IMR-90 (cell line): ENCODE results near the gene CASP1. TPM values are rescaled to one million over a fixed set of nuclear protein-coding genes. Genes with fewer than 3 reads are reported as not detected.
"Not testable (repeated sequence)": the region's sequence is repeated elsewhere in the genome, so short reads cannot be mapped to it uniquely, and the experiment has no call there.

Source experiments
- ATAC-seq: fragments of 200-7000 bp; cut with Tn5 transposase; 2 replicates; pipeline ENCODE4 v1.9.1; 2020; ENCODE audit warnings: low read depth, mild to moderate bottlenecking, moderate library complexity
- BruUV-seq: library from RNA; stranded (reverse); fragments of 400-500 nt; replicated peaks from 2 replicates; lab custom pipeline; 2021; lab: Mats Ljungman, UMichigan
- CTCF ChIA-PET: fragments of 300-600 bp; formaldehyde crosslinking; extraction: SDS; loops from one replicate; lab custom pipeline; 2021; ENCODE audit warnings: antibody characterized with exemption; lab: Yijun Ruan, JAX
- POLR2A ChIA-PET: fragments of 300-600 bp; sonication (Branson Sonifier 250); formaldehyde crosslinking; loops from one replicate; lab custom pipeline; 2022; ENCODE audit warnings: antibody characterized with exemption; ENCODE audit not compliant: unreplicated experiment; lab: Charles Lee
- DNase-seq: peaks from one replicate; pipeline ENCODE4 v3.0.0; 2013
- H2AFZ ChIP-seq: replicated peaks from 2 replicates; pipeline ENCODE3; 2013; ENCODE audit warnings: low read length, mild to moderate bottlenecking; ENCODE audit not compliant: poor library complexity
- H2AK5ac ChIP-seq: 2 replicates; pipeline ENCODE4 v1.6.1; 2013; ENCODE audit warnings: low read depth, low read length, inconsistent platforms
- H2AK9ac ChIP-seq: replicated peaks from 2 replicates; pipeline ENCODE3; 2013; ENCODE audit warnings: mild to moderate bottlenecking, low read depth, low read length, moderate library complexity; ENCODE audit not compliant: poor library complexity
- H2BK120ac ChIP-seq: 2 replicates; pipeline ENCODE4 v1.6.1; 2013; ENCODE audit warnings: low read depth, low read length, inconsistent platforms
- H2BK15ac ChIP-seq: 3 replicates; pipeline ENCODE4 v1.6.1; 2013; ENCODE audit warnings: low read depth, low read length, inconsistent platforms
- H2BK20ac ChIP-seq: 2 replicates; pipeline ENCODE4 v1.6.1; 2013; ENCODE audit warnings: low read depth, mild to moderate bottlenecking, inconsistent platforms, low read length, moderate library complexity
- H2BK5ac ChIP-seq: 2 replicates; pipeline ENCODE4 v1.6.1; 2013; ENCODE audit warnings: mild to moderate bottlenecking, low read depth, low read length, inconsistent platforms; ENCODE audit not compliant: poor library complexity, severe bottlenecking
- H3K14ac ChIP-seq: replicated peaks from 2 replicates; pipeline ENCODE4 v1.6.1; 2013; ENCODE audit warnings: low read depth, low read length, inconsistent platforms
- H3K18ac ChIP-seq: 2 replicates; pipeline ENCODE4 v1.6.1; 2013; ENCODE audit warnings: low read depth, low read length, control low read depth
- H3K23ac ChIP-seq: 2 replicates; pipeline ENCODE4 v1.6.1; 2013; ENCODE audit warnings: low read depth, low read length, inconsistent platforms
- H3K27ac ChIP-seq: 2 replicates; pipeline ENCODE4 v1.5.1; 2013; ENCODE audit warnings: mild to moderate bottlenecking, control low read depth, low read length; ENCODE audit not compliant: insufficient read depth
- H3K27me3 ChIP-seq: 2 replicates; pipeline ENCODE4 v1.6.1; 2013; ENCODE audit warnings: low read length; ENCODE audit not compliant: control insufficient read depth, insufficient read depth
- H3K36me3 ChIP-seq: 2 replicates; pipeline ENCODE4 v1.6.1; 2013; ENCODE audit warnings: low read length, mixed read lengths; ENCODE audit not compliant: control insufficient read depth, insufficient read depth
- H3K4ac ChIP-seq: 2 replicates; pipeline ENCODE4 v1.6.1; 2013; ENCODE audit warnings: low read depth, low read length, inconsistent platforms
- H3K4me1 ChIP-seq: 2 replicates; pipeline ENCODE4 v1.6.1; 2013; ENCODE audit warnings: low read length, mixed read lengths; ENCODE audit not compliant: control insufficient read depth, insufficient read depth
- H3K4me2 ChIP-seq: 2 replicates; pipeline ENCODE4 v1.6.1; 2013; ENCODE audit warnings: low read depth, mild to moderate bottlenecking, control low read depth, low read length, moderate library complexity
- H3K4me3 ChIP-seq: 2 replicates; pipeline ENCODE4 v1.5.1; 2013; ENCODE audit warnings: low read depth, mild to moderate bottlenecking, control low read depth, low read length, moderate library complexity; ENCODE audit not compliant: insufficient read depth
- H3K56ac ChIP-seq: 2 replicates; pipeline ENCODE4 v1.6.1; 2013; ENCODE audit warnings: low read length, inconsistent platforms; ENCODE audit not compliant: insufficient read depth; ENCODE audit errors: extremely low read depth
- H3K79me1 ChIP-seq, 2 experiments: 2 replicates each; pipeline ENCODE4 v1.6.1; 2013; ENCODE audit warnings: low read length in 2 of 2, inconsistent platforms in 1 of 2, low read depth in 1 of 2
- H3K9ac ChIP-seq: 2 replicates; pipeline ENCODE4 v1.6.1; 2013; ENCODE audit warnings: low read depth, low read length, control low read depth
- H3K9me1 ChIP-seq: 2 replicates; pipeline ENCODE4 v1.6.1; 2013; ENCODE audit warnings: low read length, inconsistent platforms; ENCODE audit not compliant: insufficient read depth
- H3K9me3 ChIP-seq: 2 replicates; pipeline ENCODE4 v1.6.1; 2013; ENCODE audit warnings: low read length; ENCODE audit not compliant: control insufficient read depth, insufficient read depth
- H4K20me1 ChIP-seq: 2 replicates; pipeline ENCODE4 v1.6.1; 2013; ENCODE audit warnings: low read length, inconsistent platforms; ENCODE audit not compliant: insufficient read depth
- H4K5ac ChIP-seq: 2 replicates; pipeline ENCODE4 v1.6.1; 2013; ENCODE audit warnings: mild to moderate bottlenecking, low read depth, low read length, control low read depth
- H4K8ac ChIP-seq, 2 experiments: 2 replicates each; pipeline ENCODE4 v1.6.1; 2013; ENCODE audit warnings: low read depth in 2 of 2, low read length in 2 of 2, control low read depth in 1 of 2, inconsistent platforms in 1 of 2
- H4K91ac ChIP-seq: 2 replicates; pipeline ENCODE4 v1.6.1; 2013; ENCODE audit warnings: low read depth, low read length, inconsistent platforms; ENCODE audit not compliant: insufficient read depth
- WGBS, 2 experiments: methylation state at CpG; one replicate each; pipeline versions ENCODE4 v1.1.5 to v1.1.7; 2013; ENCODE audit warnings: missing lambda C conversion rate in 2 of 2; ENCODE audit not compliant: insufficient read length in 1 of 2; ENCODE audit errors: extremely low coverage in 2 of 2; 5-methylcytosine and 5-hydroxymethylcytosine counted together
- dilution Hi-C: fragments of 300-500 bp; cut with HindIII; formaldehyde crosslinking; loops from one replicate; pipeline ENCODE4 v1.14.3; 2018; ENCODE audit warnings: low sequenced_read_pairs; ENCODE audit not compliant: unreplicated experiment
- in situ Hi-C: fragments of 300-500 bp; cut with MboI; formaldehyde crosslinking; loops from 3 replicates; pipeline ENCODE4 v1.14.3; 2019; ENCODE audit warnings: low sequenced_read_pairs, inconsistent platforms, mixed read lengths
- intact Hi-C: fragments of 100-400 bp; cut with micrococcal nuclease; formaldehyde crosslinking; loops from 2 replicates; pipeline ENCODE4 v1.10.0; 2022
- polyA plus RNA-seq, 3 experiments: library from polyadenylated mRNA; depleted of rRNA; stranded (reverse); fragments of >200 nt; gene quantifications; 2 replicates each; pipeline ENCODE4 v1.2.3, GENCODE V29; 2012; ENCODE audit warnings: low replicate concordance in 1 of 3
- total RNA-seq: library from RNA; depleted of rRNA; stranded (reverse); fragments of >200 nt; gene quantifications from 2 replicates; pipeline ENCODE4 v1.2.3, GENCODE V29; 2012

Gene CASP1
- total and polyA plus RNA-seq, 2 of the 4 experiments (the other 2 are of a cell fraction): 12.5 to 31.2 TPM

- H3K14ac ChIP-seq, H4K20me1 ChIP-seq, H3K56ac ChIP-seq, intact Hi-C loops, H2BK120ac ChIP-seq, H3K4me1 ChIP-seq, DNase-seq, H4K8ac ChIP-seq, H2BK5ac ChIP-seq, H3K36me3 ChIP-seq, ATAC-seq, H3K27me3 ChIP-seq, H3K23ac ChIP-seq, H2AFZ ChIP-seq, POLR2A ChIA-PET, H3K18ac ChIP-seq, in situ Hi-C loops, H4K91ac ChIP-seq, H2BK20ac ChIP-seq, H3K79me1 ChIP-seq, BruUV-seq, H3K9ac ChIP-seq, H2AK9ac ChIP-seq, H3K4me3 ChIP-seq, H3K4ac ChIP-seq, H2AK5ac ChIP-seq, H3K9me3 ChIP-seq, H4K5ac ChIP-seq, H3K9me1 ChIP-seq, H2BK15ac ChIP-seq, H3K4me2 ChIP-seq, dilution Hi-C loops, H3K27ac ChIP-seq: not testable (repeated sequence)
- WGBS, 2 experiments: no CpG with 5 or more reads among the region's 2 CpGs
- CTCF ChIA-PET: interaction anchor here (0.6 to 0.7 kb wide), 2 partner anchors 810 to 1284 kb away, joined by 3 read pairs; no protein-coding TSS in a partner anchor
Measured at GRCh38 chr11:105069749-105070148, 34.8 kb upstream of the CASP1 start.

DNA sequence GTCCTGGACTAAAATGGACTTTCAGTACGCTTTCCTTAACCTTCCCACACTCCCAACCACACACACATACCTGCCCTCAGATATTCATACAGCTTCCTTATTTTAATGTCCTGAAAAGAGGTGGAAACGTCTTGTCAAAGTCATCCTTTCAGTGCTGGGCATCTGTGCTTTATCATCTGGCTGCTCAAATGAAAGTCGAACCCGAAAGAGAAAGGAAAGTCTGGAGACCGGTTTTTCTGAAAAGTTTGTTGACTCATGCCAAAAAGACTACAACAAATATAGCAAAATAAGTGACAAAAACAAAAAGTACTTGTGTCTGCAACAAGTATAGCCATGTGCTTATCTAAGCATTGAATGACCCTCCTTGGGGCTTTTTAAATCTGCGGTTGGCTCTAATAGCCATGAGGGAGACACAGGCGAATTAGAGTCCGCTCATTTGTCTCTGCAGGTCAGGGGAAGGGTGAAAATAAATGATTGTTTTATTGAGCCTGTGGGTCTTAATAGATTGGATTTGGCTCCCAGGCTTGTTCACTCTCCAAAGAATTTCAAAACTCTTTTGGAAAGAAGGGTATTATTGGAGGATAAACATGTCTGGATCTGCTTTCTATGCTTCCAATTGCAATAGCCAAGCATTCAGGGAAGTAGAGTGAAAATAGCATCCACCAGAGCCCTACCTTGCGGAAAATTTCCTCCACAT is 28.4 kb upstream of the CASP1 start:
- H2AK9ac ChIP-seq, H2BK20ac ChIP-seq, H3K79me1 ChIP-seq, H3K23ac ChIP-seq, H4K20me1 ChIP-seq, CTCF ChIA-PET, intact Hi-C loops, H3K9ac ChIP-seq, H3K4me3 ChIP-seq, H2BK15ac ChIP-seq, H3K4ac ChIP-seq, H3K27ac ChIP-seq, H3K9me1 ChIP-seq, H4K91ac ChIP-seq, H3K9me3 ChIP-seq, H2AK5ac ChIP-seq, BruUV-seq, H2BK120ac ChIP-seq, H2BK5ac ChIP-seq, ATAC-seq, H4K8ac ChIP-seq, H4K5ac ChIP-seq, in situ Hi-C loops, H2AFZ ChIP-seq, POLR2A ChIA-PET, H3K56ac ChIP-seq, dilution Hi-C loops, H3K36me3 ChIP-seq, H3K14ac ChIP-seq, H3K4me1 ChIP-seq, H3K27me3 ChIP-seq, DNase-seq: not testable (repeated sequence)
- Histone ChIP-seq H3K18ac (0 out of 2 replicates have a peak overlapping the region, but pooled peaks have one; percentile 70), H3K4me2 (peak overlapping the region; percentile 65)
- 70% methylated on average over 2 of the region's 9 CpGs; no CpG with 5 or more reads in 1 of the 2 experiments for WGBS, 2 experiments
